Measurements from ENCODE around the gene ITGA1.
"Not testable (repeated sequence)": the region's sequence is repeated elsewhere in the genome, so short reads cannot be mapped to it uniquely, and the experiment has no call there.

ITGA1 gene

GRCh38 chr5:52827815-52828214 lies 40.1 kb downstream of the ITGA1 start:
- DNase-seq (ENCODE audit: low read depth, low spot score) = no peak

GRCh38 chr5:52829664-52830063 lies 41.9 kb downstream of the ITGA1 start:
- no peak for DNase-seq (ENCODE audit: low read depth, low spot score)

GRCh38 chr5:52830650-52831049 lies 42.9 kb downstream of the ITGA1 start:
- DNase-seq (ENCODE audit: low read depth, low spot score) = no peak

- no peak for DNase-seq (ENCODE audit: low read depth, low spot score)
These were observed 44.2 kb downstream of the ITGA1 start for GRCh38 chr5:52831786-52832511.

GRCh38 chr5:52834320-52834719 lies 46.6 kb downstream of the ITGA1 start:
- no peak for DNase-seq (ENCODE audit: low read depth, low spot score)

- DNase-seq (ENCODE audit: low read depth, low spot score) = no peak
These were observed 49.4 kb downstream of the ITGA1 start for GRCh38 chr5:52837068-52837467.

- no peak for DNase-seq (ENCODE audit: low read depth, low spot score)
These were observed 49.9 kb downstream of the ITGA1 start for GRCh38 chr5:52837591-52838001.

- no peak for DNase-seq (ENCODE audit: low read depth, low spot score)
These were observed 50.8 kb downstream of the ITGA1 start for GRCh38 chr5:52838326-52839015.

GRCh38 chr5:52839285-52839684 lies 51.6 kb downstream of the ITGA1 start:
- no peak for DNase-seq (ENCODE audit: low read depth, low spot score)

GRCh38 chr5:52840277-52841050 lies 52.7 kb downstream of the ITGA1 start:
- no peak for DNase-seq (ENCODE audit: low read depth, low spot score)

GRCh38 chr5:52841114-52841513 lies 53.4 kb downstream of the ITGA1 start:
- no peak for DNase-seq (ENCODE audit: low read depth, low spot score)

- DNase-seq (ENCODE audit: low read depth, low spot score) = no peak
These were observed 54.4 kb downstream of the ITGA1 start for GRCh38 chr5:52842111-52842510.

- DNase-seq (ENCODE audit: low read depth, low spot score) = no peak
These were observed 57.2 kb downstream of the ITGA1 start for GRCh38 chr5:52844885-52845284.

- no peak for DNase-seq (ENCODE audit: low read depth, low spot score)
These were observed 58.6 kb downstream of the ITGA1 start for GRCh38 chr5:52846182-52846842.

GRCh38 chr5:52848688-52849087 lies 61.0 kb downstream of the ITGA1 start:
- not testable (repeated sequence) for DNase-seq (ENCODE audit: low read depth, low spot score)

- no peak for DNase-seq (ENCODE audit: low read depth, low spot score)
These were observed 61.8 kb downstream of the ITGA1 start for GRCh38 chr5:52849544-52849943.

- no peak for DNase-seq (ENCODE audit: low read depth, low spot score)
These were observed 65.9 kb downstream of the ITGA1 start for GRCh38 chr5:52853650-52854049.

- no peak for DNase-seq (ENCODE audit: low read depth, low spot score)
These were observed 66.6 kb downstream of the ITGA1 start for GRCh38 chr5:52854301-52854700.

- no peak for DNase-seq (ENCODE audit: low read depth, low spot score)
These were observed 67.2 kb downstream of the ITGA1 start for GRCh38 chr5:52854949-52855348.

- DNase-seq (ENCODE audit: low read depth, low spot score) = no peak
These were observed 68.8 kb downstream of the ITGA1 start for GRCh38 chr5:52856564-52856963.

- DNase-seq (ENCODE audit: low read depth, low spot score) = no peak
These were observed 71.9 kb downstream of the ITGA1 start for GRCh38 chr5:52859628-52860027.

- DNase-seq (ENCODE audit: low read depth, low spot score) = no peak
These were observed 73.7 kb downstream of the ITGA1 start for GRCh38 chr5:52861368-52861767.
